ENCODE data around the gene HSPA12B. TPM values are rescaled to one million over a fixed set of nuclear protein-coding genes. Genes with fewer than 3 reads are reported as not detected.

Gene HSPA12B
- total and polyA plus RNA-seq, 9 of the 15 experiments (the other 6 are each of a cell fraction or from before 2014, with no cell fraction given): 0.03 to 0.07 TPM; not detected in 7

DNA sequence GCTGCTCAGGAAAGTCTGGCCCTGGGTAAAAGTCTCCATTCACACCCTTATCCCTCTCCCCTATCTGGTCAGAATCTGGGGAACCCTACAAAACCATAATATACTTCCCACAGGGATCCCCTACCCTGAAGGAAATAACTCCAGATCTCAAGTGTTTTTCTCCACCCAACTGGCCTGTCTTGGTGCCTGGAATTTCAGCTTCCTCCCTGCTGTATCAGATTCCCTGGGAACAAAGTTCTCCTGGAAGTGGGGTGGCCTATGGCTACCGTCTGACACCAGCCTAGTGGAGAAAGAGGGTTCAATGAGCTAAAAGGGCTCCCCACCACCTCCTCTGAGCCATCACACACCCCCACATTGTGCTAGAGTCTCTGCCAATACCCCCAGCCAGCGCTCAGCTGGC is 15.0 kb downstream of the HSPA12B start:
- Histone ChIP-seq H2AFZ (ENCODE audit: low read depth, low read length) (no peak overlapping the region), H3K4me3 (no peak overlapping the region), H3K27ac (ENCODE audit: extremely low read depth, low read depth, low read length) (no peak overlapping the region), H3K9me1 (ENCODE audit: control insufficient read depth, insufficient read depth, low read length) (no peaks in the 10 kb centered on the region), H3K36me3 (ENCODE audit: control insufficient read depth, insufficient read depth, low read length) (peaks cover 8% of the 10 kb centered on the region; the same call in 1 of the 3 replicates), H3K4me1 (replicated peaks in 1 of 2; ENCODE audit: control insufficient read depth in 2 of 2, insufficient read depth in 2 of 2, low read length in 2 of 2) (peaks cover 0 to 39% of the 10 kb centered on the region in 2 experiments; a peak in 3 of 5 replicates), H3K4me2 (ENCODE audit: insufficient read depth, low read length) (no peak overlapping the region), H3K9me3 (replicated peaks; ENCODE audit: control insufficient read depth, insufficient read depth, low read depth, low read length) (no peaks in the 10 kb centered on the region), H3K27me3 (ENCODE audit: control insufficient read depth in 2 of 2, insufficient read depth in 2 of 2, low read length in 2 of 2) (no peaks in the 10 kb centered on the region), H3K9ac (ENCODE audit: insufficient read depth in 1 of 2, low read depth in 2 of 2, low read length in 2 of 2) (no peak overlapping the region), H4K20me1 (replicated peaks; ENCODE audit: control insufficient read depth, insufficient read depth, low read length) (no peaks in the 10 kb centered on the region), H3K79me2 (ENCODE audit: control insufficient read depth, insufficient read depth, low read length) (no peaks in the 10 kb centered on the region)
- intact Hi-C loops (cut with micrococcal nuclease) (no loop called here), in situ Hi-C loops (cut with MboI) (no loop called here)
- DNase-seq (ENCODE audit: extremely low read depth in 1 of 4, low spot score in 3 of 4): no peak
- FAIRE-seq: no peak
- BruUV-seq (replicated peaks): no TSS peak
- WGBS (ENCODE audit: insufficient coverage, low coverage, missing lambda C conversion rate): 28% methylated on average over 2 of the region's 2 CpGs
- CTCF ChIA-PET (ENCODE audit: low intra/inter-chr PET ratio): no interaction called here
- POLR2A ChIA-PET: interaction anchor here (0.6 kb wide), 1 partner anchor 20 kb away, joined by 3 read pairs; the partner anchor contains the start of gene ADISSP
- ATAC-seq: no peak
- TF ChIP-seq CBX3 (IDR thresholded peaks at IDR 0.05; ENCODE audit: borderline replicate concordance in 1 of 2, low read length in 2 of 2) (no peak), ZNF518B (CRISPR knock-in tag; IDR thresholded peaks at IDR 0.05) (no peak), POLR2H (tag; IDR thresholded peaks at IDR 0.05; ENCODE audit: low read depth) (no peak), SMARCA5 (IDR thresholded peaks at IDR 0.05) (no peak), SIX5 (IDR thresholded peaks at IDR 0.05; ENCODE audit: borderline replicate concordance in 1 of 2, insufficient read depth in 1 of 2, low read depth in 1 of 2, low read length in 2 of 2) (no peak), GABPB2 (CRISPR knock-in tag; conservative IDR thresholded peaks at IDR 0.05) (no peak), ZEB2 (IDR thresholded peaks at IDR 0.05) (no peak)
- TF ChIP-seq, protein P1, sequence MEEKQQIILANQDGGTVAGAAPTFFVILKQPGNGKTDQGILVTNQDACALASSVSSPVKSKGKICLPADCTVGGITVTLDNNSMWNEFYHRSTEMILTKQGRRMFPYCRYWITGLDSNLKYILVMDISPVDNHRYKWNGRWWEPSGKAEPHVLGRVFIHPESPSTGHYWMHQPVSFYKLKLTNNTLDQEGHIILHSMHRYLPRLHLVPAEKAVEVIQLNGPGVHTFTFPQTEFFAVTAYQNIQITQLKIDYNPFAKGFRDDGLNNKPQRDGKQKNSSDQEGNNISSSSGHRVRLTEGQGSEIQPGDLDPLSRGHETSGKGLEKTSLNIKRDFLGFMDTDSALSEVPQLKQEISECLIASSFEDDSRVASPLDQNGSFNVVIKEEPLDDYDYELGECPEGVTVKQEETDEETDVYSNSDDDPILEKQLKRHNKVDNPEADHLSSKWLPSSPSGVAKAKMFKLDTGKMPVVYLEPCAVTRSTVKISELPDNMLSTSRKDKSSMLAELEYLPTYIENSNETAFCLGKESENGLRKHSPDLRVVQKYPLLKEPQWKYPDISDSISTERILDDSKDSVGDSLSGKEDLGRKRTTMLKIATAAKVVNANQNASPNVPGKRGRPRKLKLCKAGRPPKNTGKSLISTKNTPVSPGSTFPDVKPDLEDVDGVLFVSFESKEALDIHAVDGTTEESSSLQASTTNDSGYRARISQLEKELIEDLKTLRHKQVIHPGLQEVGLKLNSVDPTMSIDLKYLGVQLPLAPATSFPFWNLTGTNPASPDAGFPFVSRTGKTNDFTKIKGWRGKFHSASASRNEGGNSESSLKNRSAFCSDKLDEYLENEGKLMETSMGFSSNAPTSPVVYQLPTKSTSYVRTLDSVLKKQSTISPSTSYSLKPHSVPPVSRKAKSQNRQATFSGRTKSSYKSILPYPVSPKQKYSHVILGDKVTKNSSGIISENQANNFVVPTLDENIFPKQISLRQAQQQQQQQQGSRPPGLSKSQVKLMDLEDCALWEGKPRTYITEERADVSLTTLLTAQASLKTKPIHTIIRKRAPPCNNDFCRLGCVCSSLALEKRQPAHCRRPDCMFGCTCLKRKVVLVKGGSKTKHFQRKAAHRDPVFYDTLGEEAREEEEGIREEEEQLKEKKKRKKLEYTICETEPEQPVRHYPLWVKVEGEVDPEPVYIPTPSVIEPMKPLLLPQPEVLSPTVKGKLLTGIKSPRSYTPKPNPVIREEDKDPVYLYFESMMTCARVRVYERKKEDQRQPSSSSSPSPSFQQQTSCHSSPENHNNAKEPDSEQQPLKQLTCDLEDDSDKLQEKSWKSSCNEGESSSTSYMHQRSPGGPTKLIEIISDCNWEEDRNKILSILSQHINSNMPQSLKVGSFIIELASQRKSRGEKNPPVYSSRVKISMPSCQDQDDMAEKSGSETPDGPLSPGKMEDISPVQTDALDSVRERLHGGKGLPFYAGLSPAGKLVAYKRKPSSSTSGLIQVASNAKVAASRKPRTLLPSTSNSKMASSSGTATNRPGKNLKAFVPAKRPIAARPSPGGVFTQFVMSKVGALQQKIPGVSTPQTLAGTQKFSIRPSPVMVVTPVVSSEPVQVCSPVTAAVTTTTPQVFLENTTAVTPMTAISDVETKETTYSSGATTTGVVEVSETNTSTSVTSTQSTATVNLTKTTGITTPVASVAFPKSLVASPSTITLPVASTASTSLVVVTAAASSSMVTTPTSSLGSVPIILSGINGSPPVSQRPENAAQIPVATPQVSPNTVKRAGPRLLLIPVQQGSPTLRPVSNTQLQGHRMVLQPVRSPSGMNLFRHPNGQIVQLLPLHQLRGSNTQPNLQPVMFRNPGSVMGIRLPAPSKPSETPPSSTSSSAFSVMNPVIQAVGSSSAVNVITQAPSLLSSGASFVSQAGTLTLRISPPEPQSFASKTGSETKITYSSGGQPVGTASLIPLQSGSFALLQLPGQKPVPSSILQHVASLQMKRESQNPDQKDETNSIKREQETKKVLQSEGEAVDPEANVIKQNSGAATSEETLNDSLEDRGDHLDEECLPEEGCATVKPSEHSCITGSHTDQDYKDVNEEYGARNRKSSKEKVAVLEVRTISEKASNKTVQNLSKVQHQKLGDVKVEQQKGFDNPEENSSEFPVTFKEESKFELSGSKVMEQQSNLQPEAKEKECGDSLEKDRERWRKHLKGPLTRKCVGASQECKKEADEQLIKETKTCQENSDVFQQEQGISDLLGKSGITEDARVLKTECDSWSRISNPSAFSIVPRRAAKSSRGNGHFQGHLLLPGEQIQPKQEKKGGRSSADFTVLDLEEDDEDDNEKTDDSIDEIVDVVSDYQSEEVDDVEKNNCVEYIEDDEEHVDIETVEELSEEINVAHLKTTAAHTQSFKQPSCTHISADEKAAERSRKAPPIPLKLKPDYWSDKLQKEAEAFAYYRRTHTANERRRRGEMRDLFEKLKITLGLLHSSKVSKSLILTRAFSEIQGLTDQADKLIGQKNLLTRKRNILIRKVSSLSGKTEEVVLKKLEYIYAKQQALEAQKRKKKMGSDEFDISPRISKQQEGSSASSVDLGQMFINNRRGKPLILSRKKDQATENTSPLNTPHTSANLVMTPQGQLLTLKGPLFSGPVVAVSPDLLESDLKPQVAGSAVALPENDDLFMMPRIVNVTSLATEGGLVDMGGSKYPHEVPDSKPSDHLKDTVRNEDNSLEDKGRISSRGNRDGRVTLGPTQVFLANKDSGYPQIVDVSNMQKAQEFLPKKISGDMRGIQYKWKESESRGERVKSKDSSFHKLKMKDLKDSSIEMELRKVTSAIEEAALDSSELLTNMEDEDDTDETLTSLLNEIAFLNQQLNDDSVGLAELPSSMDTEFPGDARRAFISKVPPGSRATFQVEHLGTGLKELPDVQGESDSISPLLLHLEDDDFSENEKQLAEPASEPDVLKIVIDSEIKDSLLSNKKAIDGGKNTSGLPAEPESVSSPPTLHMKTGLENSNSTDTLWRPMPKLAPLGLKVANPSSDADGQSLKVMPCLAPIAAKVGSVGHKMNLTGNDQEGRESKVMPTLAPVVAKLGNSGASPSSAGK (IDR thresholded peaks at IDR 0.05): no peak

Measured in K562 (cell line).